ENCODE results near the gene RBM34.
"Not testable (repeated sequence)": the region's sequence is repeated elsewhere in the genome, so short reads cannot be mapped to it uniquely, and the experiment has no call there.

DNA sequence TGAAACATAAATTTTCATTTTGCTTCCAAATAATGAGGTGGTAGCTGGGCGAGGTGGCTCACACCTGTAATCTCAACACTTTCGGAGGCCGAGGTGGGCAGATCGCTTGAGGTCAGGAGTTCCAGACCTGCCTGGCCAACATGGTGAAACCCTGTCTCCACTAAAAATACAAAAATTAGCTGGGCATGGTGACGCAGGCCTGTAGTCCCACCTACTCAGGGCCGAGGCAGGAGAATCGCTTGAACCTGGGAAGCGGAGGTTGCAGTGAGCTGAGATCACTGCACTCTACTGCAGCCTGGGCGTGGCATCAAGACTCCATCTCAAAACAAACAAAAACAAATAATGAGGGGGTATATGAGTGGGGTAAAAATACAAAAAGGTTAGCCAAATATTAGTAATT lies 1.1 kb downstream of the RBM34 start:
- TF ChIP-seq, protein P1, sequence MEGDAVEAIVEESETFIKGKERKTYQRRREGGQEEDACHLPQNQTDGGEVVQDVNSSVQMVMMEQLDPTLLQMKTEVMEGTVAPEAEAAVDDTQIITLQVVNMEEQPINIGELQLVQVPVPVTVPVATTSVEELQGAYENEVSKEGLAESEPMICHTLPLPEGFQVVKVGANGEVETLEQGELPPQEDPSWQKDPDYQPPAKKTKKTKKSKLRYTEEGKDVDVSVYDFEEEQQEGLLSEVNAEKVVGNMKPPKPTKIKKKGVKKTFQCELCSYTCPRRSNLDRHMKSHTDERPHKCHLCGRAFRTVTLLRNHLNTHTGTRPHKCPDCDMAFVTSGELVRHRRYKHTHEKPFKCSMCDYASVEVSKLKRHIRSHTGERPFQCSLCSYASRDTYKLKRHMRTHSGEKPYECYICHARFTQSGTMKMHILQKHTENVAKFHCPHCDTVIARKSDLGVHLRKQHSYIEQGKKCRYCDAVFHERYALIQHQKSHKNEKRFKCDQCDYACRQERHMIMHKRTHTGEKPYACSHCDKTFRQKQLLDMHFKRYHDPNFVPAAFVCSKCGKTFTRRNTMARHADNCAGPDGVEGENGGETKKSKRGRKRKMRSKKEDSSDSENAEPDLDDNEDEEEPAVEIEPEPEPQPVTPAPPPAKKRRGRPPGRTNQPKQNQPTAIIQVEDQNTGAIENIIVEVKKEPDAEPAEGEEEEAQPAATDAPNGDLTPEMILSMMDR (IDR thresholded peaks at IDR 0.05) = not testable (repeated sequence)
- not testable (repeated sequence) for TF ChIP-seq POLR2A (IDR thresholded peaks at IDR 0.05)

Data from transverse colon (tissue), 3 donors.